HEK293T (cell line): ENCODE data around the gene HOXA4.

ENCODE experiments used
- ELF4 ChIP-seq: fragments of 450-650 bp; IDR thresholded peaks from 2 replicates; pipeline ENCODE4 v1.6.1; 2017; ENCODE audit warnings: antibody characterized with exemption
- FOXA1 ChIP-seq: fragments of 450-650 bp; IDR thresholded peaks from 2 replicates; pipeline ENCODE4 v1.6.1; 2016; ENCODE audit warnings: mild to moderate bottlenecking
- FOXM1 ChIP-seq: fragments of 450-650 bp; IDR thresholded peaks from 2 replicates; pipeline ENCODE4 v1.6.1; 2017; ENCODE audit warnings: mild to moderate bottlenecking, borderline replicate concordance
- LEF1 ChIP-seq: fragments of 450-650 bp; IDR thresholded peaks from 2 replicates; pipeline ENCODE4 v1.6.1; 2017; ENCODE audit warnings: mild to moderate bottlenecking, borderline replicate concordance
- NFRKB ChIP-seq: fragments of 450-650 bp; IDR thresholded peaks from 2 replicates; pipeline ENCODE4 v1.6.1; 2016; ENCODE audit warnings: mild to moderate bottlenecking, moderate library complexity
- SUZ12 ChIP-seq: fragments of 450-650 bp; IDR thresholded peaks from 2 replicates; pipeline ENCODE4 v1.6.1; 2016; ENCODE audit warnings: mild to moderate bottlenecking
- ZNF384 ChIP-seq: fragments of 450-650 bp; IDR thresholded peaks from 2 replicates; pipeline ENCODE4 v1.6.1; 2016

DNA sequence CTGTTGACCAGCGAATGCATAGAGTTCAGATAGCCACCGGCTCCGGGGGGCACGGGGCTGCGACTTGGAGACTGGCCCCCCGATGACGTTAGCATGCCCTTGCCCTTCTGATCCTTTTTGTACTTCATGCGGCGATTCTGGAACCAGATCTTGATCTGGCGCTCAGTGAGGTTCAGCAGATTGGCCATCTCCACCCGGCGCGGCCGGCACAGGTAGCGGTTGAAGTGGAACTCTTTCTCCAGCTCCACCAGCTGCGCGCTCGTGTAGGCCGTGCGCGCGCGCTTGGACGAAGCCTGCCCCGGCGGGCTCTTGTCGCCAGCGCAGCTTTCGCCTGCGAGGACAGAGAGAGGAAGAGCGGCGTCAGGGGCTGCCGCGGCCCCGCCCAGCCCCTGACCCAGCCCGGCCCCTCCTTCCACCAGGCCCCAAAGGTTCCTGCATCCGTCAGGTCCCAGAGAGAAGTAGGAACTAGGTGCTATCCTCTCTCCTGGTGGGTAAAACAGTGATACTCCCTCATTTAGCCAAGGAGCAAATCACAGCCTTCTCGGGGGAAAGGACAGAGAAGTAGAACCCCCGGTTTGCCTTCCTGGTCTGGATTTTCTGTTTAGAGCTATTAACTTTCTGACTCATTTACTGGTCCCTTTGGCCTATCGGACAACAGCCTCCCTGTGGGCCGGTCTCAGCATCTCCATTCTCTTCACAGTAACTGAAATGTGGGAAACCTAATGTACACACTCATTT is 22.0 kb downstream of the HOXA4 start:
- TF ChIP-seq FOXM1 (no peak), LEF1 (no peak), NFRKB (no peak), SUZ12 (no peak), FOXA1 (no peak), ELF4 (no peak), ZNF384 (no peak)
